HCT116 (cell line): ENCODE measurements around the gene CCDC9. TPM values are rescaled to one million over a fixed set of nuclear protein-coding genes. Genes with fewer than 3 reads are reported as not detected.

Experiments
- ATAC-seq: fragments of 200-7000 bp; cut with Tn5 transposase; 2 replicates; pipeline ENCODE4 v1.9.1; 2020; ENCODE audit warnings: mild to moderate bottlenecking, moderate library complexity
- BruUV-seq: library from RNA; stranded (reverse); fragments of 400-500 nt; replicated peaks from 2 replicates; lab custom pipeline; 2021; lab: Mats Ljungman, UMichigan
- CTCF ChIA-PET: fragments of 300-600 bp; sonication (Branson Sonifier 250); formaldehyde crosslinking; loops from one replicate; lab custom pipeline; 2021; ENCODE audit warnings: antibody characterized with exemption; lab: Charles Lee
- POLR2A ChIA-PET: fragments of 300-600, 350-600 bp; sonication (Branson Sonifier 250); formaldehyde crosslinking; loops from one replicate; lab custom pipeline; 2021; ENCODE audit warnings: antibody characterized with exemption; lab: Charles Lee
- RAD21 ChIA-PET, 2 experiments: fragments of 300-600 bp; sonication (Branson Sonifier 250); formaldehyde crosslinking; loops; one replicate each; lab custom pipeline; 2023; ENCODE audit warnings: low total read pairs in 2 of 2; ENCODE audit not compliant: uncharacterized antibody in 2 of 2, unreplicated experiment in 2 of 2, low non-redundant PET in 1 of 2; lab: Charles Lee
- DNase-seq: peaks from one replicate; pipeline ENCODE4 v3.0.0-alpha.2; 2010; ENCODE audit warnings: low read depth, low spot score
- H2AFZ ChIP-seq: fragments of 200-600 bp; shearing (Covaris generic), sonication (generic); 2 replicates; pipeline ENCODE4 v1.6.1; 2017; ENCODE audit warnings: low read depth, mixed run types, mixed read lengths, antibody characterized with exemption, low read length; ENCODE audit not compliant: poor library complexity, severe bottlenecking
- H3K27ac ChIP-seq: 2 replicates; pipeline ENCODE4 v1.5.1; 2012; ENCODE audit warnings: low read depth, low read length
- H3K27me3 ChIP-seq: fragments of 200-600 bp; sonication (generic); 2 replicates; pipeline ENCODE4 v1.6.1; 2016; ENCODE audit warnings: mixed run types, low read length, mixed read lengths; ENCODE audit not compliant: insufficient read depth
- H3K36me3 ChIP-seq, 2 experiments: fragments of 200-500 bp in 1 of 2; fragments of 200-600 bp in 1 of 2; sonication (Bioruptor generic) in 1 of 2; sonication (generic) in 1 of 2; 2 replicates each; pipeline versions ENCODE4 v1.5.1 to v1.6.1; 2014 to 2016; ENCODE audit warnings: low read length in 2 of 2, inconsistent platforms in 1 of 2, mixed read lengths in 1 of 2, mixed run types in 1 of 2; ENCODE audit not compliant: insufficient read depth in 2 of 2, control insufficient read depth in 1 of 2
- H3K4me1 ChIP-seq, 2 experiments: fragments of 200-600 bp in 1 of 2; sonication (generic) in 1 of 2; 2 replicates each; pipeline versions ENCODE4 v1.5.1 to v1.6.1; 2012 to 2017; ENCODE audit warnings: low read length in 2 of 2, inconsistent platforms in 1 of 2, mild to moderate bottlenecking in 1 of 2, mixed read lengths in 1 of 2, mixed run types in 1 of 2, moderate library complexity in 1 of 2; ENCODE audit not compliant: insufficient read depth in 2 of 2, control insufficient read depth in 1 of 2
- H3K4me2 ChIP-seq: fragments of 200-600 bp; sonication (generic); 2 replicates; pipeline ENCODE4 v1.6.1; 2017; ENCODE audit warnings: mixed run types, low read length, mixed read lengths
- H3K4me3 ChIP-seq, 2 experiments: fragments of 200-600 bp in 1 of 2; sonication (generic) in 1 of 2; replicated peaks in 1 of 2; 2 replicates each; pipeline ENCODE4 v1.5.1; 2011 to 2016; ENCODE audit warnings: low read length in 2 of 2, control low read depth in 1 of 2, low read depth in 1 of 2, mild to moderate bottlenecking in 1 of 2, mixed read lengths in 1 of 2, mixed run types in 1 of 2
- H3K79me2 ChIP-seq: fragments of 200-600 bp; sonication (generic); 2 replicates; pipeline ENCODE4 v1.6.1; 2017; ENCODE audit warnings: mild to moderate bottlenecking, mixed run types, low read length, moderate library complexity, mixed read lengths; ENCODE audit not compliant: insufficient read depth
- H3K9ac ChIP-seq: fragments of 200-600 bp; sonication (generic); 2 replicates; pipeline ENCODE4 v1.6.1; 2016; ENCODE audit warnings: low read length, mixed read lengths
- H3K9me2 ChIP-seq: fragments of 200-600 bp; sonication (generic), shearing (Covaris generic); 2 replicates; pipeline ENCODE4 v1.6.1; 2017; ENCODE audit warnings: mixed run types, mild to moderate bottlenecking, moderate library complexity; ENCODE audit not compliant: insufficient read depth
- H3K9me3 ChIP-seq, 2 experiments: fragments of 200-500 bp in 1 of 2; fragments of 200-600 bp in 1 of 2; sonication (Bioruptor generic) in 1 of 2; sonication (generic) in 1 of 2; 2 replicates each; pipeline ENCODE4 v1.6.1; 2014 to 2017; ENCODE audit warnings: low read length in 2 of 2, mixed read lengths in 2 of 2, inconsistent platforms in 1 of 2, low read depth in 1 of 2, mild to moderate bottlenecking in 1 of 2, mixed run types in 1 of 2, moderate library complexity in 1 of 2; ENCODE audit not compliant: control insufficient read depth in 1 of 2, insufficient read depth in 1 of 2
- H4K20me1 ChIP-seq: fragments of 200-600 bp; sonication (generic), shearing (Covaris generic); 2 replicates; pipeline ENCODE4 v1.6.1; 2017; ENCODE audit warnings: mixed run types, mild to moderate bottlenecking, moderate library complexity; ENCODE audit not compliant: insufficient read depth
- ATF3 ChIP-seq: IDR thresholded peaks from 2 replicates; pipeline ENCODE4 v1.6.1; 2012
- CBX3 ChIP-seq: IDR thresholded peaks from 2 replicates; pipeline ENCODE4 v1.6.1; 2012; ENCODE audit warnings: low read depth
- CEBPB ChIP-seq: IDR thresholded peaks from 2 replicates; pipeline ENCODE4 v1.6.1; 2012; ENCODE audit warnings: low read depth
- CTCF ChIP-seq, 3 experiments: fragments of 200-600 bp in 1 of 3; sonication (generic) in 1 of 3; IDR thresholded peaks in 2 of 3; conservative IDR thresholded peaks in 1 of 3; 2 replicates each; pipeline ENCODE4 v1.5.1; 2012 to 2017; ENCODE audit warnings: low read depth in 2 of 3, low read length in 2 of 3, antibody characterized with exemption in 1 of 3, borderline replicate concordance in 1 of 3, control low read depth in 1 of 3, mild to moderate bottlenecking in 1 of 3, mixed read lengths in 1 of 3, mixed run types in 1 of 3, moderate library complexity in 1 of 3; ENCODE audit not compliant: insufficient read depth in 1 of 3
- EZH2 ChIP-seq: fragments of 200-600 bp; sonication (generic); IDR thresholded peaks from 2 replicates; pipeline ENCODE4 v1.6.1; 2017; ENCODE audit warnings: antibody characterized with exemption, mixed run types
- EZH2phosphoT487 ChIP-seq: fragments of 200-600 bp; IDR thresholded peaks from 2 replicates; pipeline ENCODE4 v1.6.1; 2018; ENCODE audit warnings: antibody characterized with exemption, borderline replicate concordance
- FOSL1 ChIP-seq: IDR thresholded peaks from 2 replicates; pipeline ENCODE4 v1.6.1; 2012; ENCODE audit warnings: low read depth
- JUND ChIP-seq: IDR thresholded peaks from 2 replicates; pipeline ENCODE4 v1.6.1; 2012
- POLR2AphosphoS5 ChIP-seq: IDR thresholded peaks from 2 replicates; pipeline ENCODE4 v1.6.1; 2011; ENCODE audit warnings: mild to moderate bottlenecking, low read depth, low read length, moderate library complexity
- RAD21 ChIP-seq: IDR thresholded peaks from 2 replicates; pipeline ENCODE4 v1.6.1; 2012; ENCODE audit warnings: low read depth, mild to moderate bottlenecking
- REST ChIP-seq: IDR thresholded peaks from 2 replicates; pipeline ENCODE4 v1.6.1; 2012; ENCODE audit warnings: low read depth
- SIN3A ChIP-seq: IDR thresholded peaks from 2 replicates; pipeline ENCODE4 v1.6.1; 2012; ENCODE audit warnings: low read depth
- SRF ChIP-seq: IDR thresholded peaks from 2 replicates; pipeline ENCODE4 v1.6.1; 2012; ENCODE audit warnings: low read depth
- TCF7L2 ChIP-seq: IDR thresholded peaks from 2 replicates; pipeline ENCODE4 v1.7.0; 2011; ENCODE audit warnings: borderline replicate concordance, inconsistent platforms; ENCODE audit not compliant: insufficient read depth, insufficient read length; ENCODE audit errors: extremely low read depth
- YY1 ChIP-seq: IDR thresholded peaks from 2 replicates; pipeline ENCODE4 v1.6.1; 2011; ENCODE audit warnings: low read length, low read depth, moderate library complexity, mild to moderate bottlenecking; ENCODE audit not compliant: insufficient replicate concordance; ENCODE audit errors: extremely low read depth
- ZFX ChIP-seq: fragments of 450-650 bp; IDR thresholded peaks from 2 replicates; pipeline ENCODE4 v1.6.1; 2017
- ZNF274 ChIP-seq: fragments of 200-500 bp; sonication (Bioruptor generic); IDR thresholded peaks from 2 replicates; pipeline ENCODE4 v1.6.1; 2014; ENCODE audit warnings: mild to moderate bottlenecking, low read depth, low read length, inconsistent platforms
- intact Hi-C: fragments of 100-400 bp; cut with micrococcal nuclease; formaldehyde crosslinking; loops from 2 replicates; pipeline ENCODE4 v1.10.0; 2022
- total RNA-seq: library from RNA; stranded (reverse); gene quantifications from one replicate; pipeline ENCODE4 v1.2.1, GENCODE V29; 2021; ENCODE audit not compliant: unreplicated experiment

CCDC9 gene
- total RNA-seq, 1 experiment from 2014 or later: 40.6 TPM

GRCh38 chr19:47273313-47274070 is 17.2 kb downstream of the CCDC9 start (continued):
- no peak for TF ChIP-seq FOSL1

- ChIA-PET CTCF (interaction anchor here (0.8 to 1.5 kb wide), 7 partner anchors 10 to 75 kb away, joined by 3 to 7 read pairs (median 4); partner anchors contain the start of genes CCDC9 and DHX34), POLR2A (interaction anchor here (0.5 to 2.1 kb wide), 11 partner anchors 9 to 161 kb away, joined by 3 to 23 read pairs (median 5); partner anchors contain the start of genes CCDC9, DHX34 and ZC3H4), RAD21 (interaction anchor here (0.6 to 1.1 kb wide), 6 partner anchors 10 to 154 kb away, joined by 3 to 7 read pairs (median 4); partner anchors contain the start of gene CCDC9 (in 2 of the 2))
- Histone ChIP-seq H3K9me2 (no peaks in the 10 kb centered on the region), H3K27me3 (no peaks in the 10 kb centered on the region), H3K4me2 (peak within 1 kb of the TSS; percentile 97), H4K20me1 (no peaks in the 10 kb centered on the region), H3K4me3 (peak within 1 kb of the TSS; percentile 76 to 89), H3K4me1 (peaks cover 10 to 34% of the 10 kb centered on the region in 2 experiments; a peak in 3 of 4 replicates), H3K9ac (peak within 1 kb of the TSS; percentile 93), H3K27ac (peak within 1 kb of the TSS; percentile 83), H3K36me3 (peaks cover 8 to 10% of the 10 kb centered on the region in 2 experiments; a peak in 2 of 4 replicates), H2AFZ (no peak within 1 kb of the TSS), H3K79me2 (no peaks in the 10 kb centered on the region; the same call in 1 of the 2 replicates), H3K9me3 (no peaks in the 10 kb centered on the region)
- ATAC-seq (peak; percentile 84), DNase-seq (peak; percentile 89)
- intact Hi-C loops: no loop called here
- BruUV-seq: no TSS peak
- TF ChIP-seq YY1 (no peak), RAD21 (no peak), POLR2AphosphoS5 (peak; percentile 59), REST (no peak), ATF3 (no peak), JUND (no peak), EZH2phosphoT487 (no peak), ZFX (no peak), EZH2 (no peak), ZNF274 (no peak), CBX3 (no peak), SRF (no peak), TCF7L2 (no peak), SIN3A (no peak; the same call in 1 of the 2 replicates), CEBPB (no peak), FOSL1 (no peak), CTCF (IDR thresholded peaks at IDR 0.05 in 2 of 3, conservative IDR thresholded peaks at IDR 0.05 in 1 of 3; ENCODE audit: borderline replicate concordance in 1 of 3, insufficient read depth in 1 of 3, low read depth in 2 of 3, low read length in 2 of 3) (no peak)
Observed at GRCh38 chr19:47274071-47274890, 18.0 kb downstream of the CCDC9 start, which contains the start of gene INAFM1. Gene INAFM1, plus strand, starts transcription at chr19:47274885. Its CDS starts 35 bp downstream, at chr19:47274920.
